ENCODE data around the gene GMDS.
A peak's percentile ranks its signal among the peaks of the same experiment; 100 is the strongest.

Gene GMDS

GRCh38 chr6:1688396-1688795 lies 557.0 kb downstream of the GMDS start:
- Histone ChIP-seq H3K9me3 (ENCODE audit: control insufficient read depth, low read length) (no peaks in the 10 kb centered on the region), H3K23ac (ENCODE audit: low read length in 2 of 2) (no peak overlapping the region), H4K91ac (ENCODE audit: low read length) (no peak overlapping the region), H3K14ac (ENCODE audit: low read length in 2 of 2) (no peak overlapping the region), H2BK5ac (ENCODE audit: low read depth, low read length, poor library complexity, severe bottlenecking) (no peak overlapping the region), H2BK120ac (ENCODE audit: low read depth, low read length) (no peak overlapping the region), H3K9ac (ENCODE audit: low read length) (no peak overlapping the region), H3K79me1 (replicated peaks; ENCODE audit: low read length, poor library complexity, severe bottlenecking) (no peaks in the 10 kb centered on the region), H3K27me3 (ENCODE audit: control insufficient read depth in 1 of 2, insufficient read depth in 1 of 2, low read length in 2 of 2) (no peaks in the 10 kb centered on the region), H2AFZ (ENCODE audit: low read depth, low read length) (no peak overlapping the region), H4K8ac (ENCODE audit: low read length) (no peak overlapping the region), H2BK15ac (ENCODE audit: low read depth, poor library complexity, severe bottlenecking) (no peak overlapping the region), H3K4me3 (ENCODE audit: insufficient read depth in 1 of 2, low read depth in 1 of 2, low read length in 2 of 2) (no peak overlapping the region), H2AK5ac (ENCODE audit: low read length, severe bottlenecking) (no peak overlapping the region), H3K36me3 (ENCODE audit: control insufficient read depth in 1 of 2, insufficient read depth in 2 of 2, low read depth in 1 of 2, low read length in 2 of 2) (no peaks in the 10 kb centered on the region), H3K4me2 (ENCODE audit: low read length, poor library complexity, severe bottlenecking) (no peak overlapping the region), H3K18ac (ENCODE audit: low read depth in 1 of 2, low read length in 2 of 2) (no peak overlapping the region), H3K4me1 (ENCODE audit: control insufficient read depth, insufficient read depth, low read depth, low read length) (peaks cover 8% of the 10 kb centered on the region), H2BK12ac (ENCODE audit: low read length in 2 of 2) (no peak overlapping the region), H3K4ac (ENCODE audit: low read depth in 1 of 2, low read length in 2 of 2) (no peak overlapping the region), H3K27ac (ENCODE audit: low read length, poor library complexity, severe bottlenecking) (no peak overlapping the region)
- 87% methylated on average over 3 of the region's 3 CpGs for WGBS
- DNase-seq: no peak

DNA sequence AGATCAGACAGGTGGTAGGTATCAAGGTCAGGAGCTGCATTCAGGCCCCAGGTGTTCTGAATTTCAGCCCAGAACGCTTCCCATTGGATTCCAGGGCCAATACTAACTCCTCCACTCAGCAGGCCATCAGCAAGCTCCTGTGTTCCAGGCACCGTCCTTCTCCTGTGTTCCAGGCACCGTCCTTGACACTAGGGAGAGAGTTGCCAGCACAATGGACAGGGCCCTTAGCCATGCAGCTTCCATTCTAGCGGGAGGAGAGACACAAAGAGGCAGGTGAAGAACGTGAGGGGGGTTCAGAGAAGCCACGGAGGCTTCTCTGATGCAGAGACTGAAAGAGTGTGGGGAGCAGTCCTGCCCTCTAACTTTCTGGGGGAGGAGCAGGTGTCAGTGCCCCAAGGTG lies 558.0 kb downstream of the GMDS start:
- DNase-seq: no peak
- 65% methylated on average over 5 of the region's 6 CpGs for WGBS
- Histone ChIP-seq H2BK120ac (ENCODE audit: low read depth, low read length) (no peak overlapping the region), H3K4me1 (ENCODE audit: control insufficient read depth, insufficient read depth, low read depth, low read length) (peaks cover 8% of the 10 kb centered on the region), H3K9ac (ENCODE audit: low read length) (no peak overlapping the region), H3K36me3 (ENCODE audit: control insufficient read depth in 1 of 2, insufficient read depth in 2 of 2, low read depth in 1 of 2, low read length in 2 of 2) (no peaks in the 10 kb centered on the region), H3K23ac (ENCODE audit: low read length in 2 of 2) (no peak overlapping the region), H3K9me3 (ENCODE audit: control insufficient read depth, low read length) (no peaks in the 10 kb centered on the region), H2AFZ (ENCODE audit: low read depth, low read length) (no peak overlapping the region), H3K79me1 (replicated peaks; ENCODE audit: low read length, poor library complexity, severe bottlenecking) (no peaks in the 10 kb centered on the region), H3K18ac (ENCODE audit: low read depth in 1 of 2, low read length in 2 of 2) (no peak overlapping the region), H3K4me2 (ENCODE audit: low read length, poor library complexity, severe bottlenecking) (no peak overlapping the region), H4K91ac (ENCODE audit: low read length) (no peak overlapping the region), H2BK15ac (ENCODE audit: low read depth, poor library complexity, severe bottlenecking) (no peak overlapping the region), H4K8ac (ENCODE audit: low read length) (no peak overlapping the region), H3K4me3 (ENCODE audit: insufficient read depth in 1 of 2, low read depth in 1 of 2, low read length in 2 of 2) (no peak overlapping the region), H3K14ac (ENCODE audit: low read length in 2 of 2) (no peak overlapping the region), H3K4ac (ENCODE audit: low read depth in 1 of 2, low read length in 2 of 2) (no peak overlapping the region), H3K27ac (ENCODE audit: low read length, poor library complexity, severe bottlenecking) (no peak overlapping the region), H2BK12ac (ENCODE audit: low read length in 2 of 2) (no peak overlapping the region), H2AK5ac (ENCODE audit: low read length, severe bottlenecking) (peak overlapping the region; percentile 49), H2BK5ac (ENCODE audit: low read depth, low read length, poor library complexity, severe bottlenecking) (no peak overlapping the region), H3K27me3 (ENCODE audit: control insufficient read depth in 1 of 2, insufficient read depth in 1 of 2, low read length in 2 of 2) (no peaks in the 10 kb centered on the region)

DNA sequence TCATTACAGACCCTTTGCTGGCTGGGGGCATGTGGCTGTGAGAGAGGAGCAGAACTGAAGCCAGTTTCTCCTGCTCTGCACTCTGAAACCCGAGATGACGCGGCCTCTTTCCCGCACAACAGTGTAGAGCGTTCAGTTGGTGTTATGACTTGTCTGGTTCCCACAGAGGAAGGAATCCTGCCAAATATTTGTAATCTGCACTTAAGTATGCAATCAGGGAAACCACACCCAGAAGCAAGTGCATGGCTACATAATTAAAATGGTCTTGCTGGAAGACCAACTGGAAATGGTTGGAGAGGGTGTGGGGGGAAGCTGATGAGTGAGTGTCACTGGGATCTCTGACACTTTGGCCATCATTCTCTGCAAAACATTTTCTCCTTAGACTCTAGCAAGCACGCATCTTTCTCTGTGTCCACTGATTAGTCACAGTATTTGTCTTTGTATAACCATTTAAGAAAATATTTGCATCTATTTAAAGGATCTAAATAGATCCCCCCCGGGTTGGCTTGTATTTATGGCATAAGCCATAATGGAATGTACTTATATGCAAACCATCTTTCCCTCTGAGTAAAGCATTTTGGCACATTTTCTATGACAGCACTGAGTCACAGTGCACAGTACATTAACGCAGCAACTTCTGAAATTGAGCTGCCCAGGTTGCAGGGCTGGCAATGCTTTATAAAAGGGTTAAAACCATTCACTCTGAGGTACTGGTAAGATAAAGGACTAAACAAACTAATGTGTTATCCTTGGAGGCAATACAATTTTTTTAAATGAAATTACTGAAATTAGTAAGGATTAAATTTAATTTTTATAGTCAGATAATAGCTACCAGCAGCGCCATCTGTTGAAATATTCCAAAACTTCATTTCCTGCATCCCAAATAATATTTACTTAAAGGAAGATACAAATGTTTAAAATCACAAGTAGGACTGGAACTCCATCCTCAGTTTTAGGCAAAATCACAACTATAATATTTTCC lies 559.0 kb downstream of the GMDS start:
- H3K9ac ChIP-seq (ENCODE audit: low read length): peak overlapping the region; percentile 14
- no peaks in the 10 kb centered on the region for H3K27me3 ChIP-seq (ENCODE audit: control insufficient read depth in 1 of 2, insufficient read depth in 1 of 2, low read length in 2 of 2)
- H3K4me1 ChIP-seq (ENCODE audit: control insufficient read depth, insufficient read depth, low read depth, low read length): peaks cover 9% of the 10 kb centered on the region
- H4K91ac ChIP-seq (ENCODE audit: low read length): no peak overlapping the region
- no peak overlapping the region for H2BK12ac ChIP-seq (ENCODE audit: low read length in 2 of 2)
- no peaks in the 10 kb centered on the region for H3K79me1 ChIP-seq (replicated peaks; ENCODE audit: low read length, poor library complexity, severe bottlenecking)
- no peak overlapping the region for H3K4me2 ChIP-seq (ENCODE audit: low read length, poor library complexity, severe bottlenecking)
- 64% methylated on average over 7 of the region's 9 CpGs for WGBS
- no peak overlapping the region for H2AK5ac ChIP-seq (ENCODE audit: low read length, severe bottlenecking)
- no peak overlapping the region for H3K23ac ChIP-seq (ENCODE audit: low read length in 2 of 2)
- peak overlapping the region; percentile 7 for H3K27ac ChIP-seq (ENCODE audit: low read length, poor library complexity, severe bottlenecking)
- no peak overlapping the region for H3K4me3 ChIP-seq (ENCODE audit: insufficient read depth in 1 of 2, low read depth in 1 of 2, low read length in 2 of 2)
- H3K9me3 ChIP-seq (ENCODE audit: control insufficient read depth, low read length): no peaks in the 10 kb centered on the region
- peak overlapping the region; percentile 63 for H2BK15ac ChIP-seq (ENCODE audit: low read depth, poor library complexity, severe bottlenecking)
- no peak overlapping the region for H3K4ac ChIP-seq (ENCODE audit: low read depth in 1 of 2, low read length in 2 of 2)
- H4K8ac ChIP-seq (ENCODE audit: low read length): no peak overlapping the region
- H2BK5ac ChIP-seq (ENCODE audit: low read depth, low read length, poor library complexity, severe bottlenecking): no peak overlapping the region
- DNase-seq: peak; percentile 26
- H2AFZ ChIP-seq (ENCODE audit: low read depth, low read length): no peak overlapping the region
- no peak overlapping the region for H3K18ac ChIP-seq (ENCODE audit: low read depth in 1 of 2, low read length in 2 of 2)
- no peak overlapping the region for H2BK120ac ChIP-seq (ENCODE audit: low read depth, low read length)
- H3K14ac ChIP-seq (ENCODE audit: low read length in 2 of 2): no peak overlapping the region
- H3K36me3 ChIP-seq (ENCODE audit: control insufficient read depth in 1 of 2, insufficient read depth in 2 of 2, low read depth in 1 of 2, low read length in 2 of 2): no peaks in the 10 kb centered on the region

DNA sequence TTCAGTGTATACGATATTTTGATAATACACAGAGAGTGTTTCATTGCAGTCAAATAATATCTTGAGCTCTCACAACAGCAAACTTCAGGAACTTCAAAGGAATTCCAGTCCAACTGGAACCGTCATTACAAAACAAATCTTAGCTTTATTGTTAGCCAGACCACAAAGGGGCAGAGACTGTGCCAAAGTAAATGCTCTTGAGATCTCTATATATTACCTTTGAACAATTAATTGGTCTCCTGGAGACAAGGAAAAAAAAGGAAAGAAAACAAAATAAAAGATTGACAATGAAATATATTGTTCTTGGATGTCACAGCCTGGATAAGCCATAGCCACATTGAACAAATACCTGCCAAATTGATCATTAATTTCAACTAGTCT lies 565.7 kb downstream of the GMDS start:
- DNase-seq: no peak
- Histone ChIP-seq H3K23ac (ENCODE audit: low read length in 2 of 2) (no peak overlapping the region), H4K91ac (ENCODE audit: low read length) (no peak overlapping the region), H3K27me3 (ENCODE audit: control insufficient read depth in 1 of 2, insufficient read depth in 1 of 2, low read length in 2 of 2) (no peaks in the 10 kb centered on the region), H2BK15ac (ENCODE audit: low read depth, poor library complexity, severe bottlenecking) (no peak overlapping the region), H4K8ac (ENCODE audit: low read length) (no peak overlapping the region), H3K4me1 (ENCODE audit: control insufficient read depth, insufficient read depth, low read depth, low read length) (peaks cover 4% of the 10 kb centered on the region), H3K4ac (ENCODE audit: low read depth in 1 of 2, low read length in 2 of 2) (no peak overlapping the region), H2AFZ (ENCODE audit: low read depth, low read length) (no peak overlapping the region), H3K9ac (ENCODE audit: low read length) (no peak overlapping the region), H3K4me2 (ENCODE audit: low read length, poor library complexity, severe bottlenecking) (no peak overlapping the region), H2BK120ac (ENCODE audit: low read depth, low read length) (no peak overlapping the region), H3K9me3 (ENCODE audit: control insufficient read depth, low read length) (no peaks in the 10 kb centered on the region), H2BK12ac (ENCODE audit: low read length in 2 of 2) (no peak overlapping the region), H3K4me3 (ENCODE audit: insufficient read depth in 1 of 2, low read depth in 1 of 2, low read length in 2 of 2) (no peak overlapping the region), H3K79me1 (replicated peaks; ENCODE audit: low read length, poor library complexity, severe bottlenecking) (no peaks in the 10 kb centered on the region), H2AK5ac (ENCODE audit: low read length, severe bottlenecking) (no peak overlapping the region), H3K27ac (ENCODE audit: low read length, poor library complexity, severe bottlenecking) (no peak overlapping the region), H2BK5ac (ENCODE audit: low read depth, low read length, poor library complexity, severe bottlenecking) (no peak overlapping the region), H3K18ac (ENCODE audit: low read depth in 1 of 2, low read length in 2 of 2) (no peak overlapping the region), H3K36me3 (ENCODE audit: control insufficient read depth in 1 of 2, insufficient read depth in 2 of 2, low read depth in 1 of 2, low read length in 2 of 2) (no peaks in the 10 kb centered on the region), H3K14ac (ENCODE audit: low read length in 2 of 2) (no peak overlapping the region)
- WGBS: 88% methylated on average over 2 of the region's 2 CpGs

All from mesenchymal stem cell (in vitro differentiated cells and primary cell).